SIG-M5 treated with dmso at 0.1 percent for 504 hours (cell line): ENCODE results near the gene OSBPL10.

Source experiments
- DNase-seq: peaks from one replicate; lab custom pipeline; 2025; ENCODE audit not compliant: unreplicated experiment; lab: John Stamatoyannopoulos, UW

The OSBPL10 gene

DNA sequence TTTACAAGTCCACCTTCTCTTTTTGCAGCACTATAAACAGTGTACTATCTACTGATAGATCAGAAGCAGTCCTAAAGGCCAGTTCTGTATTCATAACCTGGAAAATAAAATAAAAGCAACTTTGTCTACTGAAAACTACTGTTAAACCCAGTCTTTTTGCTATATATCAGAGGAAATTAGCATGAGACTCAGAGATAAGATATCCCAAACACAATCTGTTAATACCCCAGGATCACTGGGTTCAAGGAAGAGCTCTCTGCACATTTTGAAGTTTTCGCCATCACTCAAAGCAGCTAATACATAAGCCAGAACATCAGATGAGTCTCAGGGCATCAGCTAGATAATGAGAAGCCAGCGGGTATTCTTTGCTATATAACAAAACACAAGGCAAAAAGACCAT, 21.8 kb downstream of the OSBPL10 start:
- no peak for DNase-seq

DNA sequence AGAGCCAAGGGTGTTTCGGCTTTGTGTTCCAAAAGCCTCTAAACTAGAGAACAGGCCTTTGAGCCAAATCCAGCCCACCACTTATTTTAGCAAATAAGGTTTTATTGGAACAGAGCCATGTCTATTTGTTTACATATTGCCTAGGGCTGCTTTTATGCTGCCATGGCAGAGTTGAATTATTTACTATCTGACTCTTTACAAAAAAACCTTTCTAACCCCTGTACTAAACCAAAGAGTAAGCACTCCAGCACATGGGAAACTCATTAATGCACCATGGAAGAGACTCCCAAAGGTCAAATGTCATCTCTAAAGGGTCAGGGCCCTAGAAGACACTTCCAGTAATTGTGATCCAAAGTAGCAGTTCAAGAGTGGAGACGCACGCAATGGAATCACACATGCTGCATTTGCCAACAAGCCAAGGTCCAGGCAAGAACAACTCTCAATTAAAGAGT, 22.3 kb downstream of the OSBPL10 start:
- no peak for DNase-seq

DNA sequence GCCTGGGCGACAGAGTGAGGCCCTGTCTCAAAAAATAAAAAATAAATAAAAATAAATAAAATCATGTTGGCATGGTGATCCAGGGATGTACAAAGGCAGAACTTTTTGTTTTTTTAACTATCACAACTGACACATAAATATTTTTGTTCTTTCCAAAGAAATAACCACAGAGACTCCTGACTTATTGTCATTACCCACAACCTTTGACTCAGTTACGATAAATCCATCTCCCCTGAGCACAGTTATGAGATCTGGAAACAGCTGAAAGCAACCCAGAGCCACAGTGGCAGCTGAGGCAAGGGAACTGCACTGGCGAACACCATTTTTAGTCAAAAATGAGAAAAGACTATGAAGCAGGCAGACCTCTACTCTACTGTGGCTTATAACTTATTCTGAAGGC, 24.0 kb downstream of the OSBPL10 start:
- no peak for DNase-seq

DNA sequence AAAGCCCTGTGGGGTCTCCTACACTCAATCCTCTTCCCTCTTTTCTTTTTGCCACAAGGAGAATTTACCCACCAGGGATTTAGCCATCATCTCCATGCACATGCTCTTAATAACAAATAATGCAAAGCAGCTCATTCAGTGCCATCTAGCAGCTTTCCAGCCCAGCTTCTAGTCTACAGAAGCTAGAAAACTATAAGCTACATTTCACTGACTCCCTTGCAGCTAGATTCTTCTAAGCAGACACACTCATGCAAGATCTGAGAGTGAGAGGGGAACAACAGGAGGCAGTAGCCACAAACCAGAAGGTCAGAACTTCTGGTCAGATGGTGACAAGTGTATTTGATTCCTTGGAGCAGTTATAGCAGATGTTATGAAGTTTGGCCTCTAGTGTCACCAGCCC, 25.5 kb downstream of the OSBPL10 start:
- no peak for DNase-seq

- no peak for DNase-seq
These were observed 27.4 kb downstream of the OSBPL10 start for GRCh38 chr3:31953636-31954035.

GRCh38 chr3:31953091-31953490, 28.0 kb downstream of the OSBPL10 start:
- DNase-seq: no peak

GRCh38 chr3:31952205-31952604, 28.9 kb downstream of the OSBPL10 start:
- no peak for DNase-seq

DNA sequence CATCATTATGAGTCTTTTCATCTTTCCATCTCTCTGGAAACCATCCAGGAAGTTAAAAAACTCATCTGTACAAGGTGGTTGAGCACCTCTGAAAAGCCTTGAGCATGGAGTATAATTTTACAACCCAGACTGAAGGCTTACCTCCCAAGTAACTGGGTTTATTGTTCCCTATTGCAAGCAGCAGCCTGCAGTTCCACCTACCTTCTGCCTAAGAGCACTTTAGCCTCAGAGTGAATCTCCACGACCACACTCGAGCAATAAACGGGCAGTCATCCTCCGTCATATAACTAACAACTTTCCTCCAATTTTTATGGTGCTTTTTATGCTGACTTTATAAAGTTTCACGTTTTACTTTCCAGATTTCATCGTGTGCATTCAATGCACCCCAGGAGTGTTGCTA, 32.8 kb downstream of the OSBPL10 start:
- no peak for DNase-seq

- no peak for DNase-seq
These were observed 33.4 kb downstream of the OSBPL10 start for GRCh38 chr3:31947671-31948091.

DNA sequence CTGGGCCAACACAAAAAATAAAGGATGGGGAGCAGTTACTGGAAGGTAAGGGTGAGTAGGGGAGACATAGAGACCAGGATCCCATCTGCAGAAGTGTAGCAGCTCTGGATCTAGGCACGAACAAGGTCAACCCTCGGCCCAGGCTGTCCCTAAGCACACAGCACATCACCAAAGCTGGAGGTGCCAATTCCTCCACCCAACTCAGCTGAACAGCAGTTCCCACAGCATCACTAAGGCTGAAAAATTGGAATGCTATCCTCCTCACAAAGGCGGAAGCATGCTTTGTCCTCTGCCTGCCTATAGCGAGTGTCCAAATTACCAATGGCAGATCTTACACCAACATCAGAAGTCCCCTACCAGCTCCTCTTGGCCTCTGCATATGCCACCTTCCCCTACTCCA, 33.9 kb downstream of the OSBPL10 start:
- DNase-seq: no peak

GRCh38 chr3:31946484-31947081, 34.5 kb downstream of the OSBPL10 start:
- DNase-seq: no peak

GRCh38 chr3:31945738-31946052, 35.4 kb downstream of the OSBPL10 start:
- no peak for DNase-seq

GRCh38 chr3:31943041-31943440, 38.0 kb downstream of the OSBPL10 start:
- no peak for DNase-seq

DNA sequence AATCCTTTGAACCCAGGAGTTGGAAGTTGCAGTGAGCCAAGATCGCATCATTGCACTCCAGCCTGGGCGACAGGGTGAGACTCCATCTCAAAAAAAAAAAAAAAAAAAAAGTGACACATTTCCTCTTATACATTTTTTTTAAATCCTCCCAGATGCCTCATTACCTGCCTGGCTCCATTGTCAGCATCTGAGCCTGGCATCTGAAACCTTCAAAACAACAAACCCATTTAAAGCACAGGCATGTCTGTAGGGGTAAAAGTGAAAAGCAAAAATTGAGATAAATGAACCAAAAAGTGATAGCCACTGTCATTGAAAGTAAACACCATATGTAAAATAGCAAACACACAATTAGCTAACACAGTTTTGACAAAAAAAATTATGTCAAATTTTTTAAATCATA, 38.6 kb downstream of the OSBPL10 start:
- DNase-seq: no peak

DNA sequence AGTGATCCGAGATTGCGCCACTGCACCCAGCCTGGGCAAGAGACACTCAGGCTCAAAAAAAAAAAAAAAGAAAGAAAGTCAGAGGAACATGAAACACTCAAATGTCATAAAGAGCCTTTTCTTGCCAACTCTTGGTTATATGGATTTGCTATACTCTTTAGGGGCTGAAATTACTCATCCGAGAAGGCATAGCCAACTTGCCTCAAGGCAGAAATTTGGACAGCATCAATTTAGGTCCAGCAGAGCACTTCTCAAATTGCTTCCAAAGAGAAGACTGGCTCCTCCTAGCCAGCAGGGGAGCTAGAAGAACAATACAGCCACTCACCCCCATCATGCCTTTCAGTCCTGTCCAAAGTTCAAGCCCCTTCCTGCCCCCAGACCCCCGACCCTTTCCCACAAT, 43.8 kb downstream of the OSBPL10 start:
- no peak for DNase-seq

- no peak for DNase-seq
These were observed 44.5 kb downstream of the OSBPL10 start for GRCh38 chr3:31936420-31937060.

DNA sequence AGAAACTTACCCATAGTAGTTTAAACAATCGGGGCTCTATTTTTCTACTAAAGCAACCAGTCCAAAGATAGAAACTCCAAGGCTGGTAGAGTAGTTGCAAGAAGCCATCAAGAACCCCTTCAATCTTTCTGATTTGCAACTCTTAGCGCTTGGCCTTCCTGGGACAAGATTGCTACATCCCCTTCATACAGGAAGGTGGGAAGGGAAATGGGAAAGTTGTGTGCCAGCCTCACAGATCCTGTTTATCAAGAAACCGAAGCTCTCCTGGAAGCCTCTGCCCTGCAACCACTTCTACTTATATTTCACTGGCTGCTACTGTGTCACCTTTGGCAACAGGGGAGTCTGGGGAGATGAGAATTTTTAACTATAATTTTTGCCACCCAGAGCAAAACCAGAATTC, 46.2 kb downstream of the OSBPL10 start:
- no peak for DNase-seq

GRCh38 chr3:31934018-31934417, 47.0 kb downstream of the OSBPL10 start:
- no peak for DNase-seq

DNA sequence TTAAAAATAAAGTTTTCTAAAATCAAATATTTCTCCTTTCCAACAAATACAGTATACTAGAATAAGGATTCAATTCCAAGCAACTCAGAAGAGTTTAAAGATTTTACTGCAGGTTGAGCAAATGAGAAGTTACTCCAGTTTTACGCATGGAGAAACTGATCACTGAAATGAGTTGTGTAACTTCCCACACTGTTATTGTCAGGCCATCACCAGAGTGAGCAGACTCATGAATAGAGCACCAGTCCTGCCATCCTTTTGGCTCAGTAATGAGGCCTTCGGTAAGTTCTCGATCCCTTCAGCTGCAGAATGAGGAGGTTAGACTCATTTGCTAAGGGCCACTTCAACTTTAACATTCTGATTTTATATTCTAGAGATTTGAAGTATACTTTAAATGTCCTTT, 48.1 kb downstream of the OSBPL10 start:
- DNase-seq: peak; percentile 5

DNA sequence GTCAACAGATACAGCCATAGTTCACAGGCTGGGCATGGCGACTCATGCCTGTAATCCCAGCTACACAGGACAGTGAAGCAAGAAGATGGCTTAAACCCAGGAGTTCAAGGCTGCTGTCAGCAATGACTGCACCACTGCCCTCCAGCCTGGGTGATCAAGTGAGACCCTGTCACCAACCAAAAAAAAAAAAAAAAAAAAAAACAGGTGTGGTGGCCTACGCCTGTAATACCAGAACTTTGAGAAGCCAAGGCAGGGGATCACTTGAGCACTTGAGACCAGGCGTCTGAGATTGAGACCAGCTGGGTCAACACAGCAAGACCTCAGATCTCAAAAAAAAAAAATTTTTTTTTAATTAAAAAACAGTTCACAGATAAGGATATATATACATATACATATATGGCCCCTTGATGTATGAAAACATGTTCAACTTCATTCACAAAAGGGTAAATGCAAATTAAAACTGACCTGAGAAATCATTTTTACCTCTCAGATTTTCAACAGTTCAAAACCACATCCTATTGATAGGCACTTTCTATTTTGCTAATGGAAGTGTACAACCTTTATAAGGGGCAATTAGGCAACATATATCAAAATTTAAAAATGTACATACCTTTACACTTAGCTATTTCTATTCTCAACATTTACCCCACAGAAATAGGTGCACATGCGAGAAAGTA, 51.1 kb downstream of the OSBPL10 start:
- no peak for DNase-seq

DNA sequence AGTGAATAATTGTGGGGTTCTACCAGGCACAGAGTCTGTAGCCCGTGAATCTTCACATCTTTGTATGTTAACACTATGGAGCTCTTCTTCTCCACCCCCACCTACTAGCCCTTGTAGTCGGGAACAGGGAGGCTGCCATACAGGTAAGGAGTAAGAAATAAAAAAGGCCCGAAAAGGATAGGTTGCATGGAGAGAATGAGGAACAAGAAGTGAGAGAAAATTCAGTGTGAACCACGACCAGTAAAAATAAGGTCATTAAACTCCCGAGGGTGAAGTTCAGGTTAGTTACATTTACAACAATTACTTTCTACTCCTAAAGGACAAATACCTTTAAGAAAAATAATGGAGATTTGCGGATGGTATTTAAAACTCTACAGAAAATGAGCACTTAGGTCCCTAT, 53.3 kb downstream of the OSBPL10 start:
- DNase-seq: no peak

DNA sequence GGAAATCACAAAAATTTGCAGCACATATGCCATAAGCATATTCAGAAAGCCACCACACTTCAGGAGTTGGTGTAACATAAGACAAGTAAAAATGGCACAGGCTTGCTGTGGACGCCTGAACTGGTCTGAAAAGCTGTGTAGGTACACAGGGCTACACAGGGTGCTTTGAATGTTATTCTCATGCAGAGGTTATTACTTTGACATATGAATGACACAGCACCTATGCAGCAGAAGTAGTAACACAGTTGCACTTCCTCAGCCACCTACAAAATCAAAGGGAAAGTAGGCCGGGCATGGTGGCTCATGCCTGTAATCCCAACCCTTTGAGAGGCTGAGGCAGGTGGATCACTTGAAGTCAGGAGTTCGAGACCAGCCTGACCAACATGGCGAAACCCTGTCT, 54.5 kb downstream of the OSBPL10 start:
- DNase-seq: no peak

- no peak for DNase-seq
These were observed 55.8 kb downstream of the OSBPL10 start for GRCh38 chr3:31925271-31925630.
